HS-5 (cell line): ENCODE measurements around the gene PATJ.
"Not testable (repeated sequence)": the region's sequence is repeated elsewhere in the genome, so short reads cannot be mapped to it uniquely, and the experiment has no call there.

Source experiments
- DNase-seq: peaks from one replicate; pipeline ENCODE4 v3.0.0-alpha.2; 2012; ENCODE audit warnings: low read depth

Gene PATJ

GRCh38 chr1:61743716-61744580 is 1.7 kb downstream of the PATJ start:
- DNase-seq: no peak

GRCh38 chr1:61746813-61747212 is 4.5 kb downstream of the PATJ start:
- DNase-seq: no peak

GRCh38 chr1:61748566-61748965 is 6.3 kb downstream of the PATJ start:
- no peak for DNase-seq

GRCh38 chr1:61749574-61749973 is 7.3 kb downstream of the PATJ start:
- no peak for DNase-seq

- no peak for DNase-seq
Observed at GRCh38 chr1:61752921-61753389, 10.7 kb downstream of the PATJ start.

- DNase-seq: no peak
Observed at GRCh38 chr1:61753998-61754508, 11.8 kb downstream of the PATJ start.

- no peak for DNase-seq
Observed at GRCh38 chr1:61754545-61754944, 12.3 kb downstream of the PATJ start.

GRCh38 chr1:61756773-61757172 is 14.5 kb downstream of the PATJ start:
- no peak for DNase-seq

GRCh38 chr1:61757950-61758349 is 15.7 kb downstream of the PATJ start:
- peak; percentile 46 for DNase-seq

GRCh38 chr1:61770131-61770530 is 27.9 kb downstream of the PATJ start:
- no peak for DNase-seq

GRCh38 chr1:61776091-61776490 is 33.8 kb downstream of the PATJ start:
- DNase-seq: no peak

- no peak for DNase-seq
Observed at GRCh38 chr1:61779231-61779630, 37.0 kb downstream of the PATJ start.

- no peak for DNase-seq
Observed at GRCh38 chr1:61781151-61781550, 38.9 kb downstream of the PATJ start.

- no peak for DNase-seq
Observed at GRCh38 chr1:61782771-61783170, 40.5 kb downstream of the PATJ start.

- no peak for DNase-seq
Observed at GRCh38 chr1:61784726-61785125, 42.4 kb downstream of the PATJ start.

- no peak for DNase-seq
Observed at GRCh38 chr1:61790837-61791236, 48.6 kb downstream of the PATJ start.

GRCh38 chr1:61797045-61797755 is 54.9 kb downstream of the PATJ start:
- DNase-seq: no peak

- DNase-seq: not testable (repeated sequence)
Observed at GRCh38 chr1:61801047-61801446, 58.8 kb downstream of the PATJ start.

- no peak for DNase-seq
Observed at GRCh38 chr1:61807606-61808140, 65.4 kb downstream of the PATJ start.

GRCh38 chr1:61808321-61808720 is 66.0 kb downstream of the PATJ start:
- DNase-seq: no peak

- no peak for DNase-seq
Observed at GRCh38 chr1:61808968-61809367, 66.7 kb downstream of the PATJ start.

- no peak for DNase-seq
Observed at GRCh38 chr1:61812916-61813315, 70.6 kb downstream of the PATJ start.

- DNase-seq: no peak
Observed at GRCh38 chr1:61816191-61816590, 73.9 kb downstream of the PATJ start.
